Renal pelvis (tissue), 4 donors: ENCODE results near the gene PRKCE. TPM values are rescaled to one million over a fixed set of nuclear protein-coding genes. Genes with fewer than 3 reads are reported as not detected.
A peak's percentile ranks its signal among the peaks of the same experiment; 100 is the strongest.

Experiments used
- DNase-seq: peaks from one replicate; pipeline ENCODE4 v3.0.0-alpha.2; 2013
- polyA plus RNA-seq, 3 donors: library from polyadenylated mRNA; unstranded; fragments of 120-200 nt; gene quantifications; one replicate each; pipeline ENCODE4 v1.2.1, GENCODE V29; 2013; ENCODE audit not compliant: insufficient read length in 3 of 3

Gene PRKCE
- polyA plus RNA-seq, 3 donors, result 7.8 to 9.9 (median 7.8) TPM

DNA sequence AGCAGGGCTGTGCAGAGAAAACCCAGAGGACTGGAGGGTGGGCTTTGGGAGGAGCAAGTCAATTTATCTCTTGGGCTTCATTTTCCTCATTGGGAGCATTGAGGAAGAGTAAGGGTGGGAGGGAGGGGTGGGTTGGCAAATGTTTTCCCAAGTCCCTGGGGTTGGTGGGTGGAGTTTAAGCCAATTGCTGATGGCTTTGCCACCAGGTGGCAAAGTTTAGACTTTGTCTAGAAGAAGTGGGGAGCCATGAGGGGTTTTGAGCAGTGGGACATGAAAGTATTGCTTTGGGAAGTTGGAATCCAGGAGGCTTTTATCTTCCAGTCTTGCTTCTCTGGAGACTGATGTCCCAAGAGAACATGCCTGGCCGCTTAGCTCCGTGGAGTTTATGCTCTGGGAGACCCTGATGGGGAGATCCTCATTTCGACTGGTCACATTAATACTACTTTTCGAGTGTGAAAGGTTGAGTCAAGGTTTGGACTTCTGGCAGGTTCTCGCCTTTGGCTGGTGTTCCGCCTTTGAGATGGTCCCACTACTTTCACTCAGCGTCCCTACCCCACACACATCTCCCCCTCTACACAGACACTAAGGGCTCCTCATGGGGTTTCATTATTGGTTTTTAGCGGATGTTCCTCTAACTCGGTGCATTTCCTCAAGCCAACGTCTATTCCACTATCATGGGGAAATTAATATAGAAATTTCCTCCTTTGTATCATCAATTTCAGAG lies 126.7 kb downstream of the PRKCE start:
- DNase-seq, result no peak

DNA sequence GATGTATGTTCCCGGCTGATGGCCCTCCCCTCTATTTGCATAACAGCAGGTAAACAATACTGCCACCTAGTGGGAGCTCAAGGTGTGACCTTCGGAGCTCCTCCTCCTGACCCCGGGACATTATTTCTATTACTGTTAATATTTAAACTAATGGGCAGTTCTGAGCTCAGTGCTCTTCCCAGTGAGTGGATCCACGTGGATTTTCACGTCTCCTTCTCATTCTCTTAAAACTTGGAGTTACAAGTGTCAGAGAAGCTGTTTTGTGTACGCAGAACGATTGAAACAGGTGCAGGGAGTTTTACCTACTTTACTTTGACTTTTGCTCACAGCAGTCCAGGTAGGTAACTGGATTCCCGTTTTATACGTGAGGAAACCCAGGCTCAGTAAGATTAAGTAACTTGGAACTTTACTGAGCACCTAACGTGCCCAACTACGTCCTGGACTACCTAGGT lies 127.3 kb downstream of the PRKCE start:
- DNase-seq, result no peak

DNA sequence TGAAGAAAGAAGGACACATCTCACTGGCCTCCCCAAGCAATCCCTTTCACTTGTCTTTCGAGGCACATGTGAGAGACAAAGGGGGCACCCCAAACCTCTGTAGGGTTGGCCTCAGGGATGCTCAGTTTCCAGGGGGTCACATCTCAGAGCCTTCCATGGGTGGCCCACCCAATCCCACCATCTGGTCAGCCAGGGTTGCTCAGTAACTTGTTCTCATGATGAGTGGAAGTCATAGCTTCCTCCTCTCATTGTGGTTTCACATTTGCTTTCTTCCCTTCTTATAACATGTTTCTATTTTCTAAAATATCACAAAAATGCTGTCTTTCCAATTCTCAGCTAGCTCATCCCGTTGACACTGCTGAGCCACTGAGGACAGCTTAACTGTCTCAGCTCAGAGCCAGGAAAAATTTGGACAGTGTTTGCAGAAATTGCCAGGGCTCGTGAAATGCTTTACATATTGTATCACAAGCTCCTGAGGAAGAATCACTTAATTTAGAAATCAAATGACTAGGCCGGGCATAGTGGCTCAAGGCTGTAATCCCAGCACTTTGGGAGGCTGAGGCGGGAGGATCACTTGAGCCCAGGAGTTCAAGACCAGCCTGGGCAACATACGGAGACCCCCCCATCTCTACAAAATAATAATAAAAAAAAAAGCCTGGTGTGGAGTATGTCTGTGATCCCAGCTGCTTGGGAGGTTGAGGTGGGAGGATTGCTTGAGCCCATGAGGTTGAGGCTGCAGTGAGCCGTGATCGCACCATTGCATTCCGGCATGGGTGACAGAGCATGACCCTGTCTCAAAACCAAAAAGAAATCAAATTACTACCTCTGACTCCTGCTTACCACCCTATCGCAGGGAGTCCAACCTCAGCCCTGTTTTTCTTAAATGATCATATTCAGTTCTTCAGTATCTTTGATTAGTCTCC lies 129.3 kb downstream of the PRKCE start:
- no peak for DNase-seq

DNA sequence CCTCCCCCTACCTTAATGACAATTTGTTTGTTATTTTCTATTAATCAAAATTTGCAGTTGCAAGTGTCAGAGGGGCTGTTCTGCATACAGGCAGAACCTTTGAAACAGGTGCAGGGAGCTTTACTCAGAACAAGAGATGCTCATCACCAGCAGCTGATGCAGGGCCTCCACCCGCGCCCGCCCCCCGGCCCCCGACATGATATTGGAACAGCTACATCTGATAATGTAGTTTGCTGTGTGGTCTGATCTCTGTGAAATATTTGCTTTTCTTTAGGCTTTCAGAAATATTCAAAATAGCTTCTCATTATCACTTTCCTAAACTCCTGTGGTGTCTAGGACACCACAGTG lies 130.0 kb downstream of the PRKCE start:
- DNase-seq, result no peak

DNA sequence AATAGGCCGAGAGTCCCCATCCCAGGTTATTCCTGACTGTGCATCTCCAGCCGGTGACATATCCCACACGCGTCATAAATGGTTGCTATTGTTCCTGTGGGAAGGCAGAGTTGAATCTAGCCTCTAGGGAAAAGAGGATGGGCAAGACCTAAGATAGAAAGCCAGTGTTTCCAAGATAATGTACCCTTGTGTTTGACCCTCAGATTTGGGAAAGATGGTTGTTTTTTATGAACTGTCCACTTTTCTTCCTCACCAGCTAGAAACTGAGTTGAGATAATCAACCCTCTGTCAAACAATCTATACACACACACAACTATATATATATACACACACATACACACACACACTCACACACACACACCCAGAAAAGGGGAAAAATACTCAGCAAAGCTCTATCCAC lies 131.0 kb downstream of the PRKCE start:
- DNase-seq, result no peak

DNA sequence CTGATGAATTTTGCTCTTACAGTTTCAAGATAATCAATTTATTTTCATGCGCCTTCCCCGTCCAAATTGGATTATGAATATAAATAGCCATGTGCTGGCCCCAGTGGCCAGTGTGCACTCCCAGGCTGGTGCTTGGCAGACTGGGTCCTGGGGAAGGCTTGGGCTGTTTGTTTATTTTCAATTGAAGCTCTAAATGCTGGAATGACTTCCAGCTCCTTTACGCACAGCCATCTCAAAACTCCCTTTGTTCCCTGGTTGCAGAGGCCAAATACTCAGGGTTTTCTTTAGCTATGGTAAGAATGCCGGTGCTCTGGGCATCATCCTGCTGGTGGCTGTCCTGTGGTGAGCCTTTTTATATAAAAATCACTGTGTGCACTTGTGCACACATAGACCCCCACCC lies 131.5 kb downstream of the PRKCE start:
- no peak for DNase-seq

DNA sequence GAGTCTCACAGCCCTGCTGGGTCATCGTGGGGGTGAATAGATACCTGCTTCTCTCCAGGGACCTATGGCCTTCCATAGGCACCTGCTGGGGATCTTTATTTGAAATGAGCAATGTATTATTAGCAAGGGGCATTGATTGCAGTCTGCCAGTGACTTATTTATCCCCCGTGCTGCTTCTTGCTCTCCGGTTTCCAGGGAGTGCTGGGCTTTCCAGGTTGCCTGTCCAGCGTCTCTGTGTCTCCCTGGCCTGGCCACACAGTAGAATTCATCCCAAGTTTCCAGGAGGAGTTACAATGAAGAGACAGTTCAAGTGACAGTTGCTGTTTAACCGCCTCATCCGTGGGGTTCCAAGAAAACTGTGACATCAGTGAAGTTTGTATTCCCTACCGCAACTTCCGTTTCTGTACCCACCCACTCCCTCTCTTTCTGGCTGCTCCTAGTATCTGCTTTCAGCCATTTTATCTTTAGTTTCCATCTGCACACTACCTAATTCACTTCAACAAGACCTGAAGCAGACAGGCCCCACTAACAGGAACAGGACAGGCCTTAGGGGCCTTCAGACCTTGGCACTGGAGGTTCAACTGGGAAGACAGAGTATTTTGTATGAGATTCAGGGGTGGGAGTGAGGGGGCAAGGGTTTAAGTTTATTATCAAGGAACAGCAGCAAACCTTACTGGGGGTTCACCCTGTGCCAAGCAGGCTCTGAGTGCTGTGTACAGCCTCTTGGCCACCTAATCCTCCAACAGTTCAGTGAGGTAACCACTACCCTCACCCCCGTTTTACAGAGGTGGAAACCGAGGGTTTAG lies 134.8 kb downstream of the PRKCE start:
- no peak for DNase-seq

DNA sequence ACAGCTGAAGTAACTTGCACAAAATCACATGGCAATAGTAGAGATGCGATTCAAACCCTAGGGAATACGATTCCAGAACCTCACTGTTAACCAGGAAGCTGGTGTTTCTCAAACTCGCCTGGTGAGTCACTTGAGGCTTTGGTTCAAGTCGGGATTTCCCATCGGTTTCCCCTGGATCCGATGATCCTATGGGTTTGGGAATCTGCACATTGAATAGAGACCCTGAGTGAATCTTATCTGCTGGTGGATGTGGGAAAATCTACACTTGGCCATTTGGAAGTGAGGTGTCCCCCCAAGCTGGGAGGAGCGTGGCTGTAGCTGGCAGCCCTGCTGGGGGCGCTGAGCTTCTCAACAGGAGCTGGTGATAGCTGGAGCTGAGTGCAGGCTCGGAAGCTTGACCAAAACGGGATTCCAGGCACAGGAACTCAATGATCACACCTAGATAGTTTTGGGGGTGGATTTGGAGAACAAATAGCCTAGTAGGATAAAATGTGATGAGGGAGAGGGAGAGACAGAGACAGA lies 135.4 kb downstream of the PRKCE start:
- no peak for DNase-seq

DNA sequence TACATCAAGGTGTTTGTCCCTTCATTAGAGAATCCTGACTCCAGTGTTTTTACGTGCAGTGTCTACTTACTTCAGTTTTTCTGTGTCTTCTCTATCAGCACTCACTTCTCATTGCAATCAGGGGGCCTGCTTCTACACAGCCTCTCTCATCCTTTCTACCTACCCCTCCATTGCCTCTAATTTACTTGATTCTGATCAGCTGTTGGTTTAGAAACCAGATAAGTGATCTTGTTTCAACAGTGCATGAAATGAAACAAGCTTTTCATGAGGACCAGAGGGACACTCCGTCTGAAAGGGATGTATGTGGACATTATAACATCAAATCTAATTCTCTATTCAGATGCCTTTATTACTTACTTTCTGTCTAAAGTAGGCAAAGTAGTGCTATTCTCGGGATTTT lies 136.9 kb downstream of the PRKCE start:
- DNase-seq, result no peak

DNA sequence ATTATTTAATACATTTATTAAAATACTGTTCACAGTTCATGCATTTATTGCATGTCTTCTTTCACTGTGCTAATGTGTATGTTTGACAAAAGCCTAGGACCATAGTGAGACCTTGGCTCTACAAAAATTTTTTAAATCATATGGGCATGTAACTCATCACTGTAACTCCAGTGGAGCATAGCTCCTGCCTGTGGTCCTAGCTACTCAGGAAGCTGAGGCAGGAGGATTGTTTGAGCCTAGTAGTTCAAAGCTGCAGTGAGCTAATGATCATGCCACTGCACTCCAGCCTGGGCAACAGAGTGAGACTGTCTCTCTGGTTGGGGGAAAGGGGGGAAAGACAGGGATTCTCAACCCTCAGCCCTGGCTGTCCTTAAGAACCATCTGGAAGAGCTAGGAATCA lies 137.8 kb downstream of the PRKCE start:
- no peak for DNase-seq

DNA sequence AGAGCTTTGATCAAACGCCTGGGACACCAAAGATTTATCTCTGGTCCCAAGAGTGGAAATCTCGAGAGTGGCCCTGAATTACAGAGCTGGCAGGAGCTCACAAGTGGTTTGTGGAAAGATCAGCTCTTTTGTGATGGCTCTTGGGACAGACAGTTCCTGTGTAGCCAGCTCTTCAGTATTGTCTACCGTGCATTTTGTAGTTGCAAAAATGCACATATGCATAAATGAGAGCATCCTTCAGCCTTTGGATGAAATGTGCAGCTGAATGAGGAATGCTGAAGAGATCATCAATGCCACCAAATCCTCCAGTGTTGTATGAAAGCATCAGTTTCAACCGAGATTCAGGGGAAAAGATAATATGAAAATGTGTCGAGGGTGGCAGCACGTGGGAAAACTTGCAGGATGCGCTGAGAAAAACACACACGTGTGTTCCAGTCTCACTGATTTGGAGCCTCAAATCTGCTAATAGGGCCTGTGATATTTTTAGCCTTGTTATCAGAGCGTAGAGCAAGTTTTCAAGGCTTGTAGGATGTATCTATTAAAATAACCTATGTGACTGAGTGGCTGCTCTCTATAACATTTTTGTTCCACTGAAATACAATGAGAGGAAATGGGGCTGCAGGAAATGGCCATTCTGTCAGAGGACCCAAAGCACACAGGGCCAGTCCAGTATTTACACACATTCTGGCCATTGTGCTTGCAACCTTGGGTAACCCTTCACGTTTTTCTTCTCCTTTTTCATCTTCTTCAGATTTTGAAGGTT lies 138.7 kb downstream of the PRKCE start:
- no peak for DNase-seq

DNA sequence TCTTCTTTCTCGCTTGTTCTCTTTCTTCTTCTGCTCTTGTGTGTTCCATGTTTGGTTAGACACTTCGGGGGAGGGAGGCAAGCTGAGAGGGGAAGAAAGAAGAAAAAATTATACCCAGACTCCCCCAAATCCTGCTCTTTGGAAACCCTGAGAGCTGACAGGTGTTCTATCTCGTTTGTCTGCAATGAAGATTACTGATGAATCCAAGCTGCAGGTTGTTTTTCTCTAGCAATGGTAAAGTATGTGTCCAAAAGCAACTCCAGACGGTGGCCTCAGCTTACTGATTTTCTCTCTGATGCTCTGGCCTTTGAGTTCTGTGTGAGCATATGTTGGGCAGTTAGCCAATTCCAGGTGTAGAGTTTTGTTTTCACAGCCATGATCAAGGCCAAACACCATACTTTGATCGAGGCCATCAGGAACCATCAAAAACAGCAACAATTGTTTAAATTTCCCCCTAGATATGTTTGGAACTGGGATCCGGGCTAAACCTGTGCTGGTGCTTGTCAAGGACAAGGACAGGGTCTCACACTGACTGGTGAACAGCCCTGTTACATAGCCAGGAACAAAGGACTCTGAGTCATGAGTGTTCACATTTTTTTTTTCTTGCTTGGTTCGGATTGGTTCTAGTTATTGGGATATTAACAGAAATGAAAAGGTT lies 142.0 kb downstream of the PRKCE start:
- DNase-seq, result peak; percentile 46

DNA sequence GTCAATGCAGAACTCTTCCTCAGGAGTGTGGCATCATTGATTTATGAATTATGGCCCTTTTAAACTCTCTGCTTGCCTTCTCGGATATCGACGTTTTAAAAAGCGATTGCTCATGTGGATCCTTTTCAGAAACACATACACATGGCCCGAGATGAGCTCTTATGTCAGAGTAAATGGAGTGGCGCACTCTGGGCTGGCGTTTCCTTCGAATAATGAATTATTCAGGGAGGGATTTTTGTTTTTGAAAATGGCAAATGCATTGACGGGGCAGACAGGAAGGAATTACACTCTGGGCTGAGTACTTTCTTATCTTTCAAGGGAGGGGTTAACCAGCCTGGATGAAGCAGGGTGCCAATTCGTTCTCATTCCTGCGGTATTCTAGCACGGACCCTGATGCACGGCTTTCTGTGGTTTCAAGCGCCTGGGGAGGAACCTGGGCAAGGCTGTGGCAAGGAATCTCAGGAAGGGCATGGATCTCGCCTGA lies 142.7 kb downstream of the PRKCE start:
- no peak for DNase-seq

DNA sequence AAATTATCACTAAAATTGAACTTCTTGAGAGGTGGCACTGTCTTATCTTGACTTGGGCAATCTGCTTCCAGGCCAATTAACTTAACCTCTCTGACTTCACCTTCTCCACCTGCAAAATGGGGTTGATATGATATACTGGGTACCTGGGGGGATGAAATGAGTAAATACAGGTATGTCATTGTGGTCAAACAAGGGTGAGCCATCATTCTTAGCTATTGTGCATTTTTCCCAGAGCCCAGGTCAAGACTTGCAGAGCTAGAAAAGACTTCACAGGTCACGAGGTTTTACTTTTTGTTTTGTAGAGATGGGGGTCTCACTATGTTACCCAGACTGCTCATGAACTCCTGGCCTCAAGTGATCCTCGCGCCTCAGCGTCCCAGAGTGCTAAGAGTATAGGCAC lies 145.0 kb downstream of the PRKCE start:
- DNase-seq, result no peak

DNA sequence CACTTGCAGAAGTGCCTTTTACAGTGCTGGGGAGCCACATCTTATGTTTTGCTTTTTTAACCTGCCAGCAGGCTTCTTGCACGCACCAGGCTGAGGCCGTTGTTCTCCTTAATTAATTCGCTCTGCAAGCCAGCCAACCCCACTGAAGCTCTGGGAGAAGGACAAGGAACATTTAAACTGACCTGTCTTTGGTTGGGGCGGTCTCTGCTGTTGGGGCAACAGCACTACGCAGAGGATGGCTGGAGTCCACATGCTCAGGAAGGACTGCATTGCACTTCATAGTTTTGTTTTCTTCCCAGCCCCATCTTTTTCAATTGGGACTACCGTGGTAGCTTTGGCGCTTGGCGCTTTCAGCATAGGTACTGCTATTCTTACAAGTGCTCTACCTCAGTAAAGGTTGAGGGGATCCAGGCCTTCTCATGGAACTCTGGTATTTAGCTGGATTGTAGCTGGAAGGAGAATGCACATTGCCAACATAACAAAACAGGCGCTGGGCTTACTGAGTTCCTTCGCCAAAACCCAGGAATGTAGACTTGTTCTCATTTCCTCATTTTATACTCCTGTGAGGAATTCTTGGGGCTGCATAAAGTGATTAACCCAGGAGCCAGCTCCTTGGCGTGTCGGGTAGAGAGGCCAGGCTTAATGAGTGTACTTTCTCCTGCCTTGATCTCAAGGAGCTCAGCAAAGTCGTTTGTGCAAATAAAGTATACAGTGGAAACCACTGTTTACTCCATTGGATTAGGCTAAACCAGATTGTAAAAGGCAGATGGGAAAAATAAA lies 146.2 kb downstream of the PRKCE start:
- DNase-seq, result no peak

DNA sequence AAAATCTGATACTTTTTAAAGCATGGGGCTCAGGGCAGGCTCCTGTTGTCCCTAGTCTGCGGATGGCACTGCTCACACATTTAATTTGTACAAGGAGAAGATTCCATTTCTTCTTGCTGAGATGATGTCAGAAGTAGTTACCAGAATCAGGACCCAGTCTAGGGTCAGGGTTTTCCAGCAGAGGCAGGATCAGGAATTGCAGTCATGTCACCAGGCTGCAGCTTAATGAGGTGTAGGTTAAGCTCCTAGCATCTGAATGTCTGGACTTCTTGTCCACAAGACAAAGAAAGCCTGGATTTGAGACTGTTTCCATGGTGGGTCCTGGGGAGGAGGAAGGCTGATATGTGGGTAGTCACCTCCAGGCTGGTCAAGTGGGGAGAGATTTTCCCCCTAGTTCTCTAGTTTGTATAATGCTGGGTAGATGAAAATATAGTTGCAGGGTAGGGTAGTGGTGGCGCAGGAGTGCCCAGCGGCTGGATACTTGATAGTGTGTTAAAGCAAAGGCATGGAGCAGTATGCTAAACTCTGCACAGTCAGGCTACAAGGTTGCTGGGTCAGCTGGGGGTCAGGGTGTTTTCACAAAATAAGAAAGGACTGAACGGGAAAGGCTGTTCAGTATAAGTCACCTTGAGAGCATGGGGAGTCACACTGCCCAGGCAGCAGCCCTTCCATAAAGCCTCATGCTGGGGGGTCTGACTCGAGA lies 148.4 kb downstream of the PRKCE start:
- DNase-seq, result no peak

DNA sequence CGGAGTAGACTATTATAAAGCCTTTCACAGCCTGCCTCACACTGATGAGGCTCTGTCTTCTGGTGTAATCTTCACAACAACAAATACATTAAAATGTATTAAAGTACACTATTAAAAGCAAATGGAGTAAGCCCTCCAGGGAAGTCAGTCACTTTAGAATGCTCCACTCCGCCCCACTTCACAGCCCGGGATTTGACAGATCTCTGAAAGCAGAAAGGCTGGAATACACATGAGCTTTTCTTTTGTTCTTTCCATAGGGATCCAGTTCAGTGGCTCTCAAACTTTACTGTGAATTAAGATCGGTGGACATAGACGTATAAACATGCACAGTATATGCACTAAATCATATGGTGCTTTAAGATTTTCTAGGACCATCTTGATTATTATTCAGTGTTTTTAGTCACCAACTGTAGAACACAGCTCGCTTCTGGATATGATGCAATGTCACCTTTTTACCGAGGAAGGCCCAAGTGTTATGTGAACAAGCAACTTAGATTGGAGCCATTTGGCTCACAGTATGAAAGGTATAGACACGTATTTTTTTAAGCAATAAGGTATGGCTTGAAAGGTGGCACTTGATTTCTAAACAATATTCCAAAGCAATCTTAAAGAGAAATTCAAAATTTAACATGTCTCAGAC lies 151.1 kb downstream of the PRKCE start:
- DNase-seq, result no peak

DNA sequence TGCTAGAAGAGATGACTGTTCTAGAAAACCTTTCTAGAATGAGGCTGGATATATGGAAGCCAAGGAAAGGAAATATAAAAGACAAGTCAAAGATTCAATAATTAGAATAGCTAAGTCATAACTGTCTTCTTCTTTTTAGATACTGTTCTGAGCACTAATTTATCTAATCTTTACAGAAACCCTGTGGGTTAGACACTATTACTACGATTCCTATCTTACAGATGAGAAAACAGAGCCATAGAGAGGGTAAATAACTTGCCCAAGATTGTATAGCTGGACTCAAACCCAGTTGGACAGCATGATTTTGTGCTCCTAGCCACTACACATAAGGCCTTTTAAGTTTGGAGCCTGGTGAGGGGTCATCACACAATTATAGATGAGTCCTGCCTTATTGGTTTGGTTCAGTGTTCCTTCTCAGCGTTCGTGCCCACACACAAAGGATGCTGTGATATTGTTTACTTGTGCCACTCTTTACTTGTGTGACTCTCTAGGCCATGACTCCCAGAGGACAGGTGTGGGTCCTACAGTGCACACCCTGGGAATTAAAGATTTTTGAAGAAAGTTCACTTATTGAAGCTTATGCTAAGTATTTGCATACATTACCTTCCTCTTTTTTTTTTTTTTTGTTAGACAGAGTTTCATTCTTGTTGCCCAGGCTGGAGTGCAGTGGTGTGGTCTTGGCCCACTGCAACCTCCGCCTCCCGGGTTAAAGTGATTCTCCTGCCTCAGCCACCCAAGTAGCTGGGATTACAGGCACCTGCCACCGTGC lies 153.7 kb downstream of the PRKCE start:
- DNase-seq, result no peak
